Measurements from ENCODE around the gene SMC4.

GRCh38 chr3:160473221-160473620, 73.8 kb downstream of the SMC4 start:
- TF ChIP-seq BCL3 (IDR thresholded peaks at IDR 0.05) (no peak), POLR2A (IDR thresholded peaks at IDR 0.05; ENCODE audit: low read length) (no peak), RAD21 (conservative IDR thresholded peaks at IDR 0.05 in 1 of 2, IDR thresholded peaks at IDR 0.05 in 1 of 2) (no peak), RNF2 (IDR thresholded peaks at IDR 0.05; ENCODE audit: borderline replicate concordance, low read depth) (no peak), CTCF (IDR thresholded peaks at IDR 0.05) (no peak), MAX (IDR thresholded peaks at IDR 0.05) (no peak), GATA3 (IDR thresholded peaks at IDR 0.05; ENCODE audit: borderline replicate concordance) (no peak), CEBPB (IDR thresholded peaks at IDR 0.05) (no peak), BHLHE40 (IDR thresholded peaks at IDR 0.05; ENCODE audit: low read depth, low read length) (no peak), CHD2 (IDR thresholded peaks at IDR 0.05; ENCODE audit: low read length, partially characterized antibody) (no peak), JUNB (IDR thresholded peaks at IDR 0.05) (no peak), FOSB (CRISPR knock-in tag; IDR thresholded peaks at IDR 0.05) (no peak)
